ENCODE data around the gene WDR7.

Gene WDR7

DNA sequence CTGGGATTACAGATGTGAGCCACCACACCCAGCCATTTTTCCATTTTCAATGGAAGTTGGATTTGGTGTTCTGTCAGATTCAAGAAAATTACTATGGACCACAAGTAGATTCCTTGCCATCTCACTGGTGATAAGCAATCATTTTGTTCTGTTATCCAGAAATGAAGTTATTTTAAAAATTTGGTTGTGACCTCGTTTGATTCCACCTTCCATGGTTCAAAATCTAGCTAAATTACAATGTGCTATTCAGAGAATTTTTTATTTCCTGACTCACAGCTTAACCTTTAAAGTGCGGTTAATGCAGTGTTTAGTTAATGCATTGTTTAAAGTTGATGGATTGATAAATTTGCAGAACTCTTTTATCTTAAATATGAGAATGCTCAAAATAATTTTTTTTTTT lies 252.5 kb downstream of the WDR7 start:
- H3K27ac ChIP-seq: no peak overlapping the region
- no peak for TF ChIP-seq ZFX (IDR thresholded peaks at IDR 0.05; ENCODE audit: borderline replicate concordance)
- TF ChIP-seq, protein P1, sequence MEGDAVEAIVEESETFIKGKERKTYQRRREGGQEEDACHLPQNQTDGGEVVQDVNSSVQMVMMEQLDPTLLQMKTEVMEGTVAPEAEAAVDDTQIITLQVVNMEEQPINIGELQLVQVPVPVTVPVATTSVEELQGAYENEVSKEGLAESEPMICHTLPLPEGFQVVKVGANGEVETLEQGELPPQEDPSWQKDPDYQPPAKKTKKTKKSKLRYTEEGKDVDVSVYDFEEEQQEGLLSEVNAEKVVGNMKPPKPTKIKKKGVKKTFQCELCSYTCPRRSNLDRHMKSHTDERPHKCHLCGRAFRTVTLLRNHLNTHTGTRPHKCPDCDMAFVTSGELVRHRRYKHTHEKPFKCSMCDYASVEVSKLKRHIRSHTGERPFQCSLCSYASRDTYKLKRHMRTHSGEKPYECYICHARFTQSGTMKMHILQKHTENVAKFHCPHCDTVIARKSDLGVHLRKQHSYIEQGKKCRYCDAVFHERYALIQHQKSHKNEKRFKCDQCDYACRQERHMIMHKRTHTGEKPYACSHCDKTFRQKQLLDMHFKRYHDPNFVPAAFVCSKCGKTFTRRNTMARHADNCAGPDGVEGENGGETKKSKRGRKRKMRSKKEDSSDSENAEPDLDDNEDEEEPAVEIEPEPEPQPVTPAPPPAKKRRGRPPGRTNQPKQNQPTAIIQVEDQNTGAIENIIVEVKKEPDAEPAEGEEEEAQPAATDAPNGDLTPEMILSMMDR (IDR thresholded peaks at IDR 0.05): no peak

DNA sequence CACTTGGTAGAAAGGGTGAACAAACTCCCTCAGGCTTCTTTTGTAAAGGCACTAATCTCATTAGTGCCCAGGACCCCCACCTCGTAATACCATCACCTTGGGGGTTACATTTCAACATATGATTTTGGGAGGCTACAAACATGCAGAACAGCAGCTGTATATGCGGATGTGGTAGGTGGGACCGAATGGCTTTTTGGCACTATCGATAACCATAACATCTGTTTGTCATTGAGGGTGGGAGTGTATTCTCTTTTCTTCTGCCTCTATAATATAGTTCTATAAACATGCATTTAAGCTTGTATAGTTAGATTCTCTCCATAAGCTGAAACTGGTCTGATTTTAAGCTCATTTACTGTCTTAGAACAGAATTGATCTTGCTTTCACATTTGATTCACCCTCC lies 256.6 kb downstream of the WDR7 start:
- no peak for TF ChIP-seq ZFX (IDR thresholded peaks at IDR 0.05; ENCODE audit: borderline replicate concordance)
- TF ChIP-seq, protein P1 (IDR thresholded peaks at IDR 0.05): no peak
- no peak overlapping the region for H3K27ac ChIP-seq

DNA sequence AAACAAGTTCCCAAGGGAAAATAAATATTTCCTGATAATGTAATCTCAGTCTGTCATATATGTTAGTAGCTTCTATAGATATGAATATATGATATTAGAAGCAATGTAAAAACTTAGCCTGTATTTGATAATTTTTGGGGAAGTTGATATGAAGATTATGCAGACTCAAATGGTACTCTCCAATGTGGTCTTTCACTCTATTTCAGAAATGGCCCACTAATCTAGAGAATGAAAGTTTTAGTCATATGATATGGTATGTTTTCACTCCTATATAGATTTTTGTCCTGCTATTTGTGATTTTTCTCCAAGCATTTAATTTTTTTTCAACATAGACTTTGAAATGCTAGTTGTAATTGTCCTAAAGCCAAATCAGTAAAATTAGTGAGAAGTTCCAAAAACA lies 259.1 kb downstream of the WDR7 start:
- no peak overlapping the region for H3K27ac ChIP-seq
- TF ChIP-seq ZFX (IDR thresholded peaks at IDR 0.05; ENCODE audit: borderline replicate concordance): no peak
- TF ChIP-seq, protein P1 (IDR thresholded peaks at IDR 0.05): no peak

DNA sequence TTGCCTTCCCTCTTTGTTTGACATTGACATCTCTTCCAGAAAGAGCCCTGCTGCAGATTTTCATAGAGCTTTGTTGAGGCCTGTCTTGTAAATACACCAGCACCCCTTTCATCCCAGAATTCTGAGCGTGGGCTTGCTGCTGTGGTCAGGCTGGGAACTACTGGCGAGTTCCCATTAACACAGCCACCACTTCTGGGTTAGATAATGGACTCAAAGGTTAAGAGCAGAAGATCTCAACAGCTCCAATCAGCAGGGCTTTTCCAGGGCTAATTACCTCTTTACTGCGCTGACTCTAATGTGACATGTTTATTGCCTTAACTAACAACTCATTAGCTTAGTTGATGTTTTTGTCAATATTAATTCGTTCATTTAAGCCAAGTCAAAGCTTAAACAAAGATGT lies 259.8 kb downstream of the WDR7 start:
- no peak overlapping the region for H3K27ac ChIP-seq
- TF ChIP-seq ZFX (IDR thresholded peaks at IDR 0.05; ENCODE audit: borderline replicate concordance): no peak
- TF ChIP-seq, protein P1 (IDR thresholded peaks at IDR 0.05): no peak

DNA sequence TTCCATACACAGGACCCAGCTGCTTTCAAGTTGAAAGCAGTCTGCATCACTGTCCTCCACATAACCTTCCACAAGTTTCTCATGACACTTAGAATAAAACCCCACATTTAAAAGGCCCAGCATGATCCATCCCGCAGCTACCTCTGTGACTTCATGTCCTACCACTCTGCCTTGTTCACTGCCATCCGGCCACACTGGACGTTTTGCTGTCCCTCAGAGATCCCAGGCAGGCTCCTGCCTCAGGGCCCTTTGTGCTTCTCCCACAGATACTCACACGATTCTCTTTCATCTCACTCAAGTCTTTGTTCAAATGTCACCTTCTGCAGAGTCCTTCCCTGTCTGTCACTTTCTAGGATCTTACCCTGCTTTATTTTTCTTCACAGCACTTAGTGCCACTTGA lies 262.8 kb downstream of the WDR7 start:
- TF ChIP-seq, protein P1 (IDR thresholded peaks at IDR 0.05): no peak
- TF ChIP-seq ZFX (IDR thresholded peaks at IDR 0.05; ENCODE audit: borderline replicate concordance): no peak
- H3K27ac ChIP-seq: no peak overlapping the region

DNA sequence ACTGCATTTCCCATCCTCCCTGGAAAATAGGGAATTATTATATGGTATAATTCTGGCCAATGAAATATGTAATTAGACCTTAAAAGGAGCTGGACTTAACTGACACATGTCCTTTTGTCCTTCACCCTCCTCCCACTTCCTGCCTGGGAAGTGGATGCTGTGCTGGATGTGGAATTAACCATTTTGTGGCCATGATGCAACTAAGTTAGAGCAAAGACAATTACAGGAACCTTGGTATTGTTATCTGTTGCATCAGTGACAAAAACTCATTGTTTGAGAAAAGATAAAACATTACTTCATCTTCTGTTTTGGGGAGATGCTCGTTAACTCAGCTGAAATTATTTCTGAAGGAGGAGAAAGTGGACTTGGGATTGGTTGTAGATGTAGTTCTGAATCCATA lies 268.0 kb downstream of the WDR7 start:
- no peak overlapping the region for H3K27ac ChIP-seq
- no peak for TF ChIP-seq ZFX (IDR thresholded peaks at IDR 0.05; ENCODE audit: borderline replicate concordance)
- TF ChIP-seq, protein P1 (IDR thresholded peaks at IDR 0.05): no peak

DNA sequence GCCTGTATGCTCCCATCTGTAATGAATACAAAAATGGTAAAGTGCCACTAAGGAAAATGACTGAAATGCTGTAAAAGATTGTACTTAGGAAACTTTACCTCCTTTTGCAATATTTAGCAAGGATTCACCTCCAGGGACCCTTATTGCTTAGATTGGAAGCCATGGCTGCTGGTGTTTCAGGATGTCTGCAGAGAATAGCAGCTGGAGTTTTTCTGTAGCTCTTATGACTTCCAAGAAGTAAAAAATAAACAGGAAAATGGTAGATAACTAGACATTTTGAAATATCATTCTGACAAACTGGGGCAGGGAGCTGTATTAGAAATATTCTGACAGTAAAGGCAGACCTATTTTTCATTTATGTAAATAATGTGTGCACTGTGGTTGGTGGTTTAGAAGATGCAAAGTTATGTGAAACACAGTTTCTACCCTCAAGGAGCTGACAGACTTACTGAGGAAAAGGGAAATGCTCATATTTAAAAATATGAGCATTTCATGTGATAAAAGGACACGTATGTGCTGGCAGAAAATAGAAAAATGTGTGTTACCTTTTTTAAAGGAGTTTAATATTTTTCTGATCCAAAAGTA lies 270.8 kb downstream of the WDR7 start:
- no peak overlapping the region for H3K27ac ChIP-seq
- no peak for TF ChIP-seq ZFX (IDR thresholded peaks at IDR 0.05; ENCODE audit: borderline replicate concordance)
- TF ChIP-seq, protein P1 (IDR thresholded peaks at IDR 0.05): no peak
